Measurements from ENCODE around the gene LEFTY2.

The LEFTY2 gene

DNA sequence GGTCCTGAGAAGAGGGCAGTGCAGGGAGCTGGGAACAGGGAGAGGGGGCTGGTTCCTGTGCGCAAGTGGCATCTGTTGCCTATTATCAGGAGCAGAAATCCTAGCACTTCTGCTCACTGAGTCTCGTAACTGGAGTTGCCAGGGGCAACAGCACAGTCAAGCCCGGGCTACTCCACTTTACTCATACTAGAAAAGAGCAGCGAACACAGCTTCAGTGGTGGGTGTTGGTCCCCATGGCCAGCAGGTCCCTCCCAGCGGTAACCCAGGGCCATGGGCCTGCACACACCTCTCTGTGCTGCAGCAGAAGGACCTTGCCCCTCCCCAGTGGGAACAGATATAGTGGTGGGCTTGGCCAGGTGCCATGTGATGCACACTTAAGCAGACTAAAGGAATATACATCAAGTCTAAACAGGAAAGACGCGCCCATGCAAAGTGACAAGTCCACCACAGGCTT, 25.5 kb downstream of the LEFTY2 start:
- no peaks in the 10 kb centered on the region for H3K9me3 ChIP-seq (ENCODE audit: insufficient read depth, low read depth, low read length)
- H3K79me2 ChIP-seq (ENCODE audit: insufficient read depth, low read length), result peaks cover 2% of the 10 kb centered on the region; the same call in 1 of the 2 replicates
- H3K27me3 ChIP-seq (ENCODE audit: insufficient read depth, low read length, poor library complexity, severe bottlenecking), result no peaks in the 10 kb centered on the region
- no peaks in the 10 kb centered on the region for H3K36me3 ChIP-seq (ENCODE audit: insufficient read depth, low read length)
- H3K4me3 ChIP-seq (ENCODE audit: low read length, poor library complexity, severe bottlenecking), result no peak overlapping the region
- no peak overlapping the region for H2AFZ ChIP-seq (ENCODE audit: low read length)
- no peak for TF ChIP-seq EZH2phosphoT487 (IDR thresholded peaks at IDR 0.05; ENCODE audit: borderline replicate concordance)
- no peak for TF ChIP-seq CTCF (conservative IDR thresholded peaks at IDR 0.05; ENCODE audit: low read length)
- peaks cover 1% of the 10 kb centered on the region for H4K20me1 ChIP-seq (ENCODE audit: insufficient read depth, low read length, poor library complexity, severe bottlenecking)
- no peaks in the 10 kb centered on the region for H3F3A ChIP-seq (ENCODE audit: low read depth)
- H3K4me2 ChIP-seq (ENCODE audit: low read depth, low read length, poor library complexity, severe bottlenecking), result no peak overlapping the region
- H3K9me2 ChIP-seq (replicated peaks; ENCODE audit: low read depth, low read length), result no peaks in the 10 kb centered on the region
- peaks cover 9% of the 10 kb centered on the region for H3K4me1 ChIP-seq (ENCODE audit: insufficient read depth, low read length, poor library complexity, severe bottlenecking)
- no peak overlapping the region for H3K9ac ChIP-seq (ENCODE audit: low read depth, low read length, poor library complexity, severe bottlenecking)

- Histone ChIP-seq H3K79me2 (ENCODE audit: insufficient read depth, low read length) (no peaks in the 10 kb centered on the region), H3K36me3 (ENCODE audit: insufficient read depth, low read length) (no peaks in the 10 kb centered on the region), H3K9ac (ENCODE audit: low read depth, low read length, poor library complexity, severe bottlenecking) (no peak overlapping the region), H3F3A (ENCODE audit: low read depth) (no peaks in the 10 kb centered on the region), H3K9me2 (replicated peaks; ENCODE audit: low read depth, low read length) (no peaks in the 10 kb centered on the region), H4K20me1 (ENCODE audit: insufficient read depth, low read length, poor library complexity, severe bottlenecking) (no peaks in the 10 kb centered on the region), H3K4me1 (ENCODE audit: insufficient read depth, low read length, poor library complexity, severe bottlenecking) (peaks cover 5% of the 10 kb centered on the region), H3K27me3 (ENCODE audit: insufficient read depth, low read length, poor library complexity, severe bottlenecking) (no peaks in the 10 kb centered on the region), H3K4me3 (ENCODE audit: low read length, poor library complexity, severe bottlenecking) (no peak overlapping the region), H3K4me2 (ENCODE audit: low read depth, low read length, poor library complexity, severe bottlenecking) (no peak overlapping the region), H3K9me3 (ENCODE audit: insufficient read depth, low read depth, low read length) (no peaks in the 10 kb centered on the region), H2AFZ (ENCODE audit: low read length) (no peak overlapping the region)
- TF ChIP-seq CTCF (conservative IDR thresholded peaks at IDR 0.05; ENCODE audit: low read length) (no peak), EZH2phosphoT487 (IDR thresholded peaks at IDR 0.05; ENCODE audit: borderline replicate concordance) (no peak)
Observed at GRCh38 chr1:225914947-225915346, 26.1 kb downstream of the LEFTY2 start.

- Histone ChIP-seq H3K79me2 (ENCODE audit: insufficient read depth, low read length) (no peaks in the 10 kb centered on the region), H4K20me1 (ENCODE audit: insufficient read depth, low read length, poor library complexity, severe bottlenecking) (no peaks in the 10 kb centered on the region), H3K9me3 (ENCODE audit: insufficient read depth, low read depth, low read length) (no peaks in the 10 kb centered on the region), H3K36me3 (ENCODE audit: insufficient read depth, low read length) (no peaks in the 10 kb centered on the region), H3K4me1 (ENCODE audit: insufficient read depth, low read length, poor library complexity, severe bottlenecking) (no peaks in the 10 kb centered on the region), H3K9me2 (replicated peaks; ENCODE audit: low read depth, low read length) (no peaks in the 10 kb centered on the region), H3K4me3 (ENCODE audit: low read length, poor library complexity, severe bottlenecking) (no peak overlapping the region), H3K4me2 (ENCODE audit: low read depth, low read length, poor library complexity, severe bottlenecking) (no peak overlapping the region), H3K27me3 (ENCODE audit: insufficient read depth, low read length, poor library complexity, severe bottlenecking) (no peaks in the 10 kb centered on the region), H2AFZ (ENCODE audit: low read length) (no peak overlapping the region), H3F3A (ENCODE audit: low read depth) (no peaks in the 10 kb centered on the region), H3K9ac (ENCODE audit: low read depth, low read length, poor library complexity, severe bottlenecking) (no peak overlapping the region)
- TF ChIP-seq CTCF (conservative IDR thresholded peaks at IDR 0.05; ENCODE audit: low read length) (no peak), EZH2phosphoT487 (IDR thresholded peaks at IDR 0.05; ENCODE audit: borderline replicate concordance) (no peak)
Observed at GRCh38 chr1:225914391-225914790, 26.6 kb downstream of the LEFTY2 start.

All from Loucy (cell line).